H7 (cell line): ENCODE results near the gene PELI2. TPM values are rescaled to one million over a fixed set of nuclear protein-coding genes. Genes with fewer than 3 reads are reported as not detected.

Experiments used
- DNase-seq: peaks from one replicate; pipeline ENCODE4 v3.0.0; 2012
- H3K27me3 ChIP-seq: 2 replicates; pipeline ENCODE4 v1.6.0; 2011; ENCODE audit warnings: mild to moderate bottlenecking, low read length; ENCODE audit not compliant: control insufficient read depth, insufficient read depth
- H3K36me3 ChIP-seq: replicated peaks from 2 replicates; pipeline ENCODE4 v1.5.1; 2011; ENCODE audit warnings: low read length; ENCODE audit not compliant: control insufficient read depth, insufficient read depth
- H3K4me3 ChIP-seq: 2 replicates; pipeline ENCODE4 v1.5.1; 2011; ENCODE audit warnings: low read depth, mild to moderate bottlenecking, control low read depth, low read length, moderate library complexity; ENCODE audit not compliant: insufficient read depth
- total RNA-seq: library from RNA; depleted of rRNA; stranded (reverse); fragments of >200 nt; shearing (Covaris generic); gene quantifications from 2 replicates; pipeline ENCODE4 v1.2.3, GENCODE V29; 2014

The PELI2 gene
- total RNA-seq, 1 experiment from 2014 or later: 10.9 TPM

GRCh38 chr14:56145181-56145769, 27.1 kb downstream of the PELI2 start:
- Histone ChIP-seq H3K4me3 (no peak overlapping the region), H3K27me3 (no peaks in the 10 kb centered on the region), H3K36me3 (no peaks in the 10 kb centered on the region)
- DNase-seq: no peak

- no peak for DNase-seq
- Histone ChIP-seq H3K27me3 (no peaks in the 10 kb centered on the region), H3K4me3 (no peak overlapping the region), H3K36me3 (no peaks in the 10 kb centered on the region)
Observed at GRCh38 chr14:56145965-56146364, 27.8 kb downstream of the PELI2 start.

- H3K4me3 ChIP-seq: no peak overlapping the region
- no peaks in the 10 kb centered on the region for H3K36me3 ChIP-seq
Observed at GRCh38 chr14:56147449-56147848, 29.2 kb downstream of the PELI2 start.

GRCh38 chr14:56147986-56148901, 30.0 kb downstream of the PELI2 start:
- H3K4me3 ChIP-seq: no peak overlapping the region
- no peaks in the 10 kb centered on the region; the same call in 1 of the 2 replicates for H3K27me3 ChIP-seq
- H3K36me3 ChIP-seq: no peaks in the 10 kb centered on the region
- no peak for DNase-seq

More at GRCh38 chr14:56147449-56147848, 29.2 kb downstream of the PELI2 start:
- no peaks in the 10 kb centered on the region; the same call in 1 of the 2 replicates for H3K27me3 ChIP-seq
- DNase-seq: no peak

- Histone ChIP-seq H3K36me3 (no peaks in the 10 kb centered on the region), H3K27me3 (no peaks in the 10 kb centered on the region; the same call in 1 of the 2 replicates), H3K4me3 (no peak overlapping the region)
- no peak for DNase-seq
Observed at GRCh38 chr14:56149151-56149550, 30.9 kb downstream of the PELI2 start.

GRCh38 chr14:56149995-56150394, 31.8 kb downstream of the PELI2 start:
- no peak for DNase-seq
- H3K36me3 ChIP-seq: no peaks in the 10 kb centered on the region
- no peak overlapping the region for H3K4me3 ChIP-seq
- H3K27me3 ChIP-seq: no peaks in the 10 kb centered on the region; the same call in 1 of the 2 replicates

GRCh38 chr14:56150645-56151345, 32.6 kb downstream of the PELI2 start:
- Histone ChIP-seq H3K4me3 (no peak overlapping the region), H3K36me3 (no peaks in the 10 kb centered on the region), H3K27me3 (no peaks in the 10 kb centered on the region; the same call in 1 of the 2 replicates)
- DNase-seq: no peak

GRCh38 chr14:56152221-56152620, 34.0 kb downstream of the PELI2 start:
- no peak overlapping the region for H3K4me3 ChIP-seq
- DNase-seq: no peak
- no peaks in the 10 kb centered on the region; the same call in 1 of the 2 replicates for H3K27me3 ChIP-seq
- H3K36me3 ChIP-seq: no peaks in the 10 kb centered on the region

GRCh38 chr14:56153267-56153666, 35.1 kb downstream of the PELI2 start:
- no peak for DNase-seq
- Histone ChIP-seq H3K27me3 (no peaks in the 10 kb centered on the region; the same call in 1 of the 2 replicates), H3K36me3 (no peaks in the 10 kb centered on the region), H3K4me3 (no peak overlapping the region)

- Histone ChIP-seq H3K27me3 (no peaks in the 10 kb centered on the region; the same call in 1 of the 2 replicates), H3K36me3 (no peaks in the 10 kb centered on the region), H3K4me3 (no peak overlapping the region)
- DNase-seq: no peak
Observed at GRCh38 chr14:56154321-56154720, 36.1 kb downstream of the PELI2 start.

- Histone ChIP-seq H3K36me3 (no peaks in the 10 kb centered on the region), H3K4me3 (no peak overlapping the region), H3K27me3 (no peaks in the 10 kb centered on the region; the same call in 1 of the 2 replicates)
- no peak for DNase-seq
Observed at GRCh38 chr14:56156096-56156495, 37.9 kb downstream of the PELI2 start.

GRCh38 chr14:56159066-56159465, 40.9 kb downstream of the PELI2 start:
- DNase-seq: no peak
- Histone ChIP-seq H3K4me3 (no peak overlapping the region), H3K27me3 (no peaks in the 10 kb centered on the region), H3K36me3 (no peaks in the 10 kb centered on the region)

- Histone ChIP-seq H3K36me3 (no peaks in the 10 kb centered on the region), H3K4me3 (no peak overlapping the region), H3K27me3 (no peaks in the 10 kb centered on the region)
- no peak for DNase-seq
Observed at GRCh38 chr14:56160088-56160487, 41.9 kb downstream of the PELI2 start.

GRCh38 chr14:56161658-56162057, 43.4 kb downstream of the PELI2 start:
- no peaks in the 10 kb centered on the region for H3K27me3 ChIP-seq
- H3K36me3 ChIP-seq: no peaks in the 10 kb centered on the region
- H3K4me3 ChIP-seq: no peak overlapping the region
- DNase-seq: no peak
